Measurements from ENCODE around the gene VIM. TPM values are rescaled to one million over a fixed set of nuclear protein-coding genes. Genes with fewer than 3 reads are reported as not detected.
A peak's percentile ranks its signal among the peaks of the same experiment; 100 is the strongest.

The VIM gene
- 4,579 and 6,589 TPM in 2 replicates for total RNA-seq

DNA sequence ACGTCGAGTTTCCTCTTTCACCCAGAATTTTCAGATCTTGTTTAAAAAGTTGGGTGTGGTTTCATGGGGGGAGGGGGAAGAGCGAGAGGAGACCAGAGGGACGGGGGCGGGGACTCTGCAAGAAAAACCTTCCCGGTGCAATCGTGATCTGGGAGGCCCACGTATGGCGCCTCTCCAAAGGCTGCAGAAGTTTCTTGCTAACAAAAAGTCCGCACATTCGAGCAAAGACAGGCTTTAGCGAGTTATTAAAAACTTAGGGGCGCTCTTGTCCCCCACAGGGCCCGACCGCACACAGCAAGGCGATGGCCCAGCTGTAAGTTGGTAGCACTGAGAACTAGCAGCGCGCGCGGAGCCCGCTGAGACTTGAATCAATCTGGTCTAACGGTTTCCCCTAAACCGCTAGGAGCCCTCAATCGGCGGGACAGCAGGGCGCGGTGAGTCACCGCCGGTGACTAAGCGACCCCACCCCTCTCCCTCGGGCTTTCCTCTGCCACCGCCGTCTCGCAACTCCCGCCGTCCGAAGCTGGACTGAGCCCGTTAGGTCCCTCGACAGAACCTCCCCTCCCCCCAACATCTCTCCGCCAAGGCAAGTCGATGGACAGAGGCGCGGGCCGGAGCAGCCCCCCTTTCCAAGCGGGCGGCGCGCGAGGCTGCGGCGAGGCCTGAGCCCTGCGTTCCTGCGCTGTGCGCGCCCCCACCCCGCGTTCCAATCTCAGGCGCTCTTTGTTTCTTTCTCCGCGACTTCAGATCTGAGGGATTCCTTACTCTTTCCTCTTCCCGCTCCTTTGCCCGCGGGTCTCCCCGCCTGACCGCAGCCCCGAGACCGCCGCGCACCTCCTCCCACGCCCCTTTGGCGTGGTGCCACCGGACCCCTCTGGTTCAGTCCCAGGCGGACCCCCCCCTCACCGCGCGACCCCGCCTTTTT is at the start of gene VIM:
Gene VIM, plus strand, starts transcription at position 151 of the 925 bp plus-strand sequence. CDS start 1,182 bp downstream, outside the sequence.
- TF ChIP-seq, protein P1, sequence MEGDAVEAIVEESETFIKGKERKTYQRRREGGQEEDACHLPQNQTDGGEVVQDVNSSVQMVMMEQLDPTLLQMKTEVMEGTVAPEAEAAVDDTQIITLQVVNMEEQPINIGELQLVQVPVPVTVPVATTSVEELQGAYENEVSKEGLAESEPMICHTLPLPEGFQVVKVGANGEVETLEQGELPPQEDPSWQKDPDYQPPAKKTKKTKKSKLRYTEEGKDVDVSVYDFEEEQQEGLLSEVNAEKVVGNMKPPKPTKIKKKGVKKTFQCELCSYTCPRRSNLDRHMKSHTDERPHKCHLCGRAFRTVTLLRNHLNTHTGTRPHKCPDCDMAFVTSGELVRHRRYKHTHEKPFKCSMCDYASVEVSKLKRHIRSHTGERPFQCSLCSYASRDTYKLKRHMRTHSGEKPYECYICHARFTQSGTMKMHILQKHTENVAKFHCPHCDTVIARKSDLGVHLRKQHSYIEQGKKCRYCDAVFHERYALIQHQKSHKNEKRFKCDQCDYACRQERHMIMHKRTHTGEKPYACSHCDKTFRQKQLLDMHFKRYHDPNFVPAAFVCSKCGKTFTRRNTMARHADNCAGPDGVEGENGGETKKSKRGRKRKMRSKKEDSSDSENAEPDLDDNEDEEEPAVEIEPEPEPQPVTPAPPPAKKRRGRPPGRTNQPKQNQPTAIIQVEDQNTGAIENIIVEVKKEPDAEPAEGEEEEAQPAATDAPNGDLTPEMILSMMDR (IDR thresholded peaks at IDR 0.05; ENCODE audit: insufficient read depth, low read depth, low read length) = peak; percentile 10
- peak within 1 kb of the TSS; percentile 98 for H3K4me3 ChIP-seq (ENCODE audit: low read depth, low read length)
- peak; percentile 95 for DNase-seq (ENCODE audit: low read depth)

DNA sequence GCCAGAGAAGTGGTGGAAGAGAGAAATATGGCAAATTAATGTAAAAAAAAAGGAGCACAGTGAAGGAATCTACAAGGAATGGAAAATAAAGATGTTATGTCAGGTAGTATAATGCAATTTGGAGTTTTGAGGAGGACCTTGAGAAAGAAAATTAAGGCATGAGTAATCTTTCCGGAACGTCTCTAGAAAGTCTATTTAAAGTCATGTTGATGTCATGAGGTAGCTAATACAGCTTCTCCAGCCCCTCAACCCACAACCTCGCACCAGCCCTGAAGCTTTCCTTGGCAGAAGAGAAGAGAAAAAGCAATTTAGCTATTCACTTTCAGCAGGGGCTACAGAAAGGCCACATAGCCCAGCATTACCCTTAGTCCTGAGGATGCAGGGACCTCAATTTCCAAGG is 49.0 kb upstream of the VIM start:
- H3K4me3 ChIP-seq (ENCODE audit: low read depth, low read length) = no peak overlapping the region
- TF ChIP-seq, protein P1 (IDR thresholded peaks at IDR 0.05; ENCODE audit: insufficient read depth, low read depth, low read length) = no peak
- no peak for DNase-seq (ENCODE audit: low read depth)

DNA sequence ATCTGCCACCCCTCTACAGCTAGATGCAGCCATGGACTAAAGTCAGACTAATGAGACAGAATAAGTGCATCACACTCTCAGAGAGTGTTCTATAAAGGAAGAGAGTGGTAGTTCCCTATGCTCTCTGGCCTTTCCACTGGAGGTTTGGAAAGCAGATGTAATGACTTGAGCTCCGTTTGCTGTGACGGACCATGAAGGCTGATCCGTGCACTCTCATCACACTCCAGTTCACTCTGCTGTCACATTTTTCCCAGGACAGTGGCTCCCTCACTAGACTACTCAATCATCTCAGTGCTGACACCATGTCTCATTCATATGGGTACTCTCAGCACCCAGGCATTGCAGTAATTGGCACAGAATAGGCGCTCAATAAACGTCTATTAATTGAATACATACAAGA is 46.9 kb upstream of the VIM start:
- DNase-seq (ENCODE audit: low read depth) = no peak
- TF ChIP-seq, protein P1 (IDR thresholded peaks at IDR 0.05; ENCODE audit: insufficient read depth, low read depth, low read length) = no peak
- no peak overlapping the region for H3K4me3 ChIP-seq (ENCODE audit: low read depth, low read length)

DNA sequence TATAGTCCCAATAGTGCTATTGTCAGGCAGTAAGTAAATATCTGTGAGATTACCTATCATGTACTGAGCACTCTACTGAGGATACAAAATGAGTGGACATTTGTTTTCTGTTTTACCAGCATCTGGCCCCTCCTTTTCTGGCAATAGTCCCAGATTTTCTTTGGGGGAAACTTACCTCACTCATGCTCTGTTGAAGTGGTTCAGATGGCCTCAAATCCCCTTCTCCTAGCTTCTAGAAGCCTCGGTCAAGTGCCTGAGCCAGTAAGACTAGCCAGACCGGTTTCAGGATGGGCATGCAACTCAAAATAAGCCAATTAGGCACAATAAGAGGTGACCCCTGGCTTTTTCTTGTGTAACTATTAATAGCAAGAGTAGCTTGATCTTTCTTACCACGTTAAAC is 46.3 kb upstream of the VIM start:
- TF ChIP-seq, protein P1 (IDR thresholded peaks at IDR 0.05; ENCODE audit: insufficient read depth, low read depth, low read length) = no peak
- no peak overlapping the region for H3K4me3 ChIP-seq (ENCODE audit: low read depth, low read length)
- no peak for DNase-seq (ENCODE audit: low read depth)

DNA sequence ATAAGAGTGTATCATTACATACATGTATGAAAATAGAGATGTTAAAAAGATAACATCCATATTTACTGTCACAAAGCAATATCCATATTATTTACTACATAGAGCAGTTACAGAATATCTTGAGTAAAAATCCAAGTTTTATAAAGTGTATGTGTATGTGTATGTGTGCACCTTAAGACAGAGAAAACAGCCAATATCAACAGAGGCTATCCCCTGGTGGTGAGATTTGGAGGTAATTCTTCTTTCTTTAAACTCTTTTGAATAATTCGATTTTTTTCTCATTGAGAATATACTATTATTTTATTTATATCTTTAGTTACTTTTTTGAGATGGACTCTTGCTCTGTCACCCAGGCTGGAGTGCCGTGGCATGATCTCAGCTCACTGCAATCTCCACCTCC is 44.9 kb upstream of the VIM start:
- TF ChIP-seq, protein P1 (IDR thresholded peaks at IDR 0.05; ENCODE audit: insufficient read depth, low read depth, low read length) = peak; percentile 35
- DNase-seq (ENCODE audit: low read depth) = no peak
- no peak overlapping the region for H3K4me3 ChIP-seq (ENCODE audit: low read depth, low read length)

DNA sequence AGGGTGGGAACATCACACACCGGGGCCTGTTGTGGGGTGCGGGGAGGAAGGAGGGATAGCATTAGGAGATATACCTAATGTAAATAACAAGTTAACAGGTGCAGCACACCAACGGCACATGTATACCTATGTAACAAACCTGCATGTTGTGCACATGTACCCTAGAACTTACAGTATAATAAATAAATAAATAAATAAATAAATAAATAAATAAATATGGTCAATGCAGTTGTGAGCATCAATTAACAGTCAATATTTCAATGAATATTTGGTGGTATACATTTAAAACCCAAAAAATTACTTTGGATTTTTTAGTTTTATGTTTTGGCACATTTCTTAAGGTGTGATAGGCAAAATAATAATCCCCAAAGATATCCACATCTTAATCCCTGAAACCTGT is 42.2 kb upstream of the VIM start:
- TF ChIP-seq, protein P1 (IDR thresholded peaks at IDR 0.05; ENCODE audit: insufficient read depth, low read depth, low read length) = no peak
- H3K4me3 ChIP-seq (ENCODE audit: low read depth, low read length) = no peak overlapping the region
- no peak for DNase-seq (ENCODE audit: low read depth)
